Activated CD8-positive, alpha-beta T cell treated with anti-CD3 and anti-CD28 coated beads, Interleukin-2, amount 10 ng/mL, durations not matched to agents 7 days and 5 days (primary cell): ENCODE measurements around the gene LCN2. TPM values are rescaled to one million over a fixed set of nuclear protein-coding genes. Genes with fewer than 3 reads are reported as not detected.

Experiments
- ATAC-seq: fragments of 150-1000 bp; cut with Tn5 transposase; one replicate; pipeline ENCODE4 v1.10.0; 2021; ENCODE audit warnings: moderate library complexity
- CTCF ChIA-PET: fragments of 350-600 bp; sonication (Branson Sonifier 250); formaldehyde crosslinking; loops from one replicate; lab custom pipeline; 2021; ENCODE audit warnings: antibody characterized with exemption; lab: Charles Lee
- POLR2A ChIA-PET: fragments of 350-600 bp; sonication (Branson Sonifier 250); formaldehyde crosslinking; loops from one replicate; lab custom pipeline; 2021; ENCODE audit warnings: antibody characterized with exemption; lab: Charles Lee
- DNase-seq: peaks from one replicate; pipeline ENCODE4 v3.0.0-alpha.2; 2020
- H3K27ac Mint-ChIP-seq: one replicate; pipeline ENCODE4 v1.8.0; 2021; ENCODE audit warnings: mild to moderate bottlenecking, mixed read lengths
- H3K27me3 Mint-ChIP-seq: one replicate; pipeline ENCODE4 v1.8.0; 2021; ENCODE audit warnings: low read depth, mixed read lengths
- H3K36me3 Mint-ChIP-seq: one replicate; pipeline ENCODE4 v1.8.0; 2021; ENCODE audit warnings: low read depth, mixed read lengths
- H3K4me1 Mint-ChIP-seq: one replicate; pipeline ENCODE4 v1.8.0; 2021; ENCODE audit warnings: low read depth, mixed read lengths
- H3K4me3 Mint-ChIP-seq: one replicate; pipeline ENCODE4 v1.8.0; 2021; ENCODE audit warnings: mild to moderate bottlenecking, mixed read lengths
- H3K9me3 Mint-ChIP-seq: one replicate; pipeline ENCODE4 v1.8.0; 2022; ENCODE audit warnings: mixed read lengths; ENCODE audit not compliant: insufficient read depth
- total RNA-seq, 2 experiments: library from RNA; stranded (reverse); gene quantifications; one replicate each; pipeline ENCODE4 v1.2.3, GENCODE V29; 2021

The LCN2 gene
- total RNA-seq, 2 experiments from 2014 or later: not detected

DNA sequence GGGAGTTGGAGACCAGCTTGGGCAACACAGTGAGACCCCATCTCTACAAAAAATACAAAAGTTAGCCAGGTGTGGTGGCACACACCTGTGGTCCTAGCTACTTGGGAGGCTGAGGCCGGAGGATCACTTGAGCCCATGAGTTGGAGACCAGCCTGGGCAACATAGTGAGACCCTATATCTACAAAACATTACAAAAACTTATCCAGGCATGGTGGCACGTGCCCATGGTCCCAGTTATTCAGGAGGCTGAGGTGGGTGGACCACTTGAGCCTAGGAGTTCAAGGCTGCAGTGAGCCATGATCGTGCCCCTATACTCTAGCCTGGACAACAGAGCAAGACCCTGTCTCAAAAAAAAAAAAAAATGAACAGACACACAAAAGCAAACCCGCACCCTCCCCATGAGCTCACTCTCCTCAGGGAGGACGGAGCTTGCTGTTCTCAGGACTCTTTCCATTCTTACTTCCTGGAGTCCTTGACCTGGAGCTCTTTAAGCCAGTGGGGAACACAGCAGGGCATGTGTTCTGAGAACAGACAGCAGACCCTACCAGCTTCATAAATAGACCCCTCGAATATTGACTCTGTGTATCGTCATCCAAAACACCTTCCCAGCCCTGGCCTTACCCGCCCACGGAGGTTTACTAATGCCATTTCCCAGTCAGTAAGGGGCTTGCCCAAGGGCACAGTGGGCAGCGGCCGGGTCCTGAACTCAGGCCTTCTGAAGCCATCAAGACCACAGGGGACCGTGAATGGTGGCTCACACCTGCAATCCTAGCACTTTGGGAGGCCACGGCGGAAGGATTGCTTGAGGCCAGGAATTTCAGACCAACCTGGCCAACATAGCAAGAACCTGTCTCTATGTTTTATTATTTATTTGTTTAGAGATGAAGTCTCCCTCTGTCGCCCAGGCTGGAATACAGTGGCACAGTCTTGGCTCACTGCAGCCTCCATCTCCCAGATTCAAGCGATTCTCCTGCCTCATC lies 32.9 kb upstream of the LCN2 start:
- Mint-ChIP-seq H3K4me1 (peaks cover 10% of the 10 kb centered on the region), H3K4me3 (no peak overlapping the region), H3K9me3 (no peaks in the 10 kb centered on the region), H3K36me3 (peaks cover 8% of the 10 kb centered on the region), H3K27me3 (no peaks in the 10 kb centered on the region), H3K27ac (no peak overlapping the region)
- ChIA-PET POLR2A (interaction anchor here (1.6 kb wide), 1 partner anchor 23 kb away, joined by 3 read pairs; no protein-coding TSS in a partner anchor), CTCF (interaction anchor here (0.8 to 2.8 kb wide), 10 partner anchors 10 to 162 kb away, joined by 3 to 30 read pairs (median 4); no protein-coding TSS in a partner anchor)
- no peak for DNase-seq
- no peak for ATAC-seq

DNA sequence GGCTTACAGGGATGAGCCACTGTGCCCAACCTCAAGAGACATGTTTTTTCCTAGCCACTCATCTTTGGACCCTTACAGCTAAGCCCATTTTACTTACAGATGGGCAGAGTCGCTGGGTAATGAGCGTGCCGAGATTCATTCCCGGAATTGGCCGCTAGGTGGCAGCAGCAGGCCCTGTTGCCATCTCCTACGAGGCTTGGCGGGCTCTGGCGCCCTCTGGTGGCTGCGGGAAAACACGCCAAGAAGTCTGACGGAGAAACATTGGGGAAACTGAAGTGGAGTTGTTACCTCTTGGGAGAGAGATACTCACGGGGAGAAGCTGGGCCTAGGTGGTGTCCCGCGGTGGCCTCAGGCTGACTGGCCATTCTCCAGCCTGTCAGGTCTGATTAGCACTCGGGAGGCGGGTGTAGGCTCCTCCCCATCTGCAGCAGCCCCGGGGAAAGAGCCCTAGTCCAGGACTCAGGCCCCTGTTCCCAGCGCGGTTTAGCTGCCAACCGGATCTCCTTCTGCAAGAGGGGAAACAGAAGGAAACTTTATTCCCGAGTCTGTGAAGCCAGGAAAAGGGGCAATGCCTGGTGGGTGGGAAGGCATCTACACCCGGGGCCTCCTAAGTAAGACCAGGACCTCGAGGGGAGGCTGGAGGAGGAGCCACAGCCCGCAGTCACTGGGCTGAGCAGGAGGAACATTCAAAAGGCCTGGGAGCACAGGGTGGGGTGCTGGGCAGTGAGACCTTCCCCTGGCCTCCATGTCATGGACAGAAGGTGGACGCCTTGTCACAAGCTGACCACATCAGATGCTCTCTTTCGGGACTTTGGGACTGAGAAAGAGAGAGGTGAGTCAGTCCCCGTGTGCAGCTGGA lies 31.4 kb upstream of the LCN2 start:
- ChIA-PET CTCF (interaction anchor here (0.6 to 2.8 kb wide), 57 partner anchors 10 to 236 kb away, joined by 3 to 42 read pairs (median 4); partner anchors contain the start of genes DPM2, EEIG1, NAIF1 and PIP5KL1), POLR2A (interaction anchor here (0.7 kb wide), 1 partner anchor 148 kb away, joined by 3 read pairs; no protein-coding TSS in a partner anchor)
- ATAC-seq (peak; percentile 90), DNase-seq (peak; percentile 98)
- Mint-ChIP-seq H3K27ac (no peak overlapping the region), H3K36me3 (peaks cover 6% of the 10 kb centered on the region), H3K9me3 (no peaks in the 10 kb centered on the region), H3K4me3 (no peak overlapping the region), H3K4me1 (peaks cover 10% of the 10 kb centered on the region), H3K27me3 (no peaks in the 10 kb centered on the region)

DNA sequence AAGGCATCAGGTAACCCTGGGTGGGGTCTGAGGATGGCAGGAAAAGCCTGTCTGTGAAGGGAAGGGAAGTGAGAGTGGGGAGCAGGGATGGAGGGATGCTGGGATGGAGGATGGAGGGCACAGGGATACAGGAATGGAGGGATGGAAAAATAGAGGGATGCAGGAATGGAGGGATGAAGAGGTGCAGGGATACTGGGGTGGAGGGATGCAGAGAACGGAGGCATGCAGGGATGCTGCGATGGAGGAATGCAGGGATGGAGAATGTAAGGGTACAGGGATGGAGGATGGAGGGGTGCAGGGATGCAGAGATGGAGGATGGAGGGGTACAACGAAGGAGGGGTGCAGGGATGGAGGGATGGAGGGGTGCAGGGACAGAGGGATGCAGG lies 30.8 kb upstream of the LCN2 start:
- CTCF ChIA-PET: interaction anchor here (1.0 to 2.8 kb wide), 25 partner anchors 9 to 236 kb away, joined by 3 to 42 read pairs (median 6); partner anchors contain the start of genes NAIF1, PTGES2, SLC25A25 and ST6GALNAC4
- no peaks in the 10 kb centered on the region for H3K27me3 Mint-ChIP-seq
- H3K4me3 Mint-ChIP-seq: no peak overlapping the region
- no peaks in the 10 kb centered on the region for H3K9me3 Mint-ChIP-seq
- peaks cover 6% of the 10 kb centered on the region for H3K36me3 Mint-ChIP-seq
- peaks cover 10% of the 10 kb centered on the region for H3K4me1 Mint-ChIP-seq
- POLR2A ChIA-PET: interaction anchor here (0.7 kb wide), 1 partner anchor 148 kb away, joined by 3 read pairs; no protein-coding TSS in a partner anchor
- ATAC-seq (no peak), DNase-seq (no peak)
- peak overlapping the region; percentile 49 for H3K27ac Mint-ChIP-seq

DNA sequence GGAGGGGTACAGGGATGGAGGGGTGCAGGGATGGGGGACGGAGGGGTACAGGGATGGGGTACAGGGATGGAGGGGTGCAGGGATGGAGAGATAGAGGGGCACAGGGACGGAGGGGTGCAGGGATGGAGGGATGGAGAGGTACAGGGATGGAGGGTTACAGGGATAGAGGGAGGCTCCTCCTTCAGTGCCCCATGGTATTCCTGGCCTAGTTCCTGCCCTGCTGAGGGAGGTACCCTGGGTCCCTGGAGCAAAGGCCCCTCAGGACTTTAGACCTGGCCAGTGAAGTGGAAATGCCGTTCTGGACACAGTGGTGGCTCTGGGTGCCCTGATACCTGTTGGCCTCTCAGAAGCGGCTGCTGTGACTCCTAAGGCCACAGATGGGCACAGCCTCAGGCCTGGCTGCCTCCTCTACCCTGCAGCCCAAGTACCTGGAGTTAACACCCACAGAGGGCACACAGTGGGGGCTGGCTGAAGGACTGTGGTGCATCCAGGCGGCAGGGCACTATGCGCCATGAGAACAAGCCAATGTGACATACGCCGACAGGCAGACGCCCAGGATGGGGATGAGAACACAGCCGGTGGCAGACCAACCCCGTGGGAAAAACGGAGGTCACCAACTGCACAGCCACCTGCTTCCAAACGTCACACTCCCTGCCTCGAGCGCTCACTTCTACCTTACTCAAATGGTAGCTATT lies 30.1 kb upstream of the LCN2 start:
- no peaks in the 10 kb centered on the region for H3K9me3 Mint-ChIP-seq
- ChIA-PET CTCF (no interaction called here), POLR2A (no interaction called here)
- no peak overlapping the region for H3K27ac Mint-ChIP-seq
- peaks cover 8% of the 10 kb centered on the region for H3K36me3 Mint-ChIP-seq
- DNase-seq: no peak
- H3K4me1 Mint-ChIP-seq: peaks cover 10% of the 10 kb centered on the region
- no peak for ATAC-seq
- H3K27me3 Mint-ChIP-seq: no peaks in the 10 kb centered on the region
- no peak overlapping the region for H3K4me3 Mint-ChIP-seq

DNA sequence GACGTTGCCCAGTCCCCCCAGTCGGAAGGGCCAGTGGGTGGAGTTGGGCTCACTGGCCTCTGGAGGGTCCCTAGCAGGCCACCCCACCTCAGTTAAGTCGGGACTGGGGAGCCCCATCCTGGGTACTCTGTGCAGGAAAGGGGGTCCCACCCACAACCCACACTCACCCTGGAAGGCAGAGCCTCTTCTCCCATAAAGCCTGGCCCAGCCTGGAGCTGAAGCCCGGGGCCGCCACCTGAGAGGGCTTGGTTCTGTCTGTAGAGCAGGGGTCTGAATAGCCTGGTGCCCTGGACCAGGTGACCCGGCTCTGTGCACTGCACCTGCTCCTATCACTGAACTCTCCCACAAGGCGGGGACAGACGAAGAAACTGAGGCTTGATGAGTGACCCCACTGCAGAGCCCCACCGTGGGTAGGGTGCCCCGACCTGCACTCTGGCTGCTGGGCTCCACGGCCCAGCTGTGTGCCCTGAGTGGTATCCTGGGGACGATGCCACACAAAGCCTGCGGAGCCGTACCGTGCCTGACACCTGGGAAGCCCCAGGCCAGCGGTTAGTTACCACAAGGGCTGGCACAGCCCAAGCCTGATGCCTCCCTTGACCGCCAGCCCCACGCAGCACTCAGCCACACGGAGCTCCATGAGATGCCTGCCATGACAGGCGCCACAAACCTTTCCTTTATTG lies 29.1 kb upstream of the LCN2 start:
- CTCF ChIA-PET: interaction anchor here (1.0 kb wide), 1 partner anchor 8 kb away, joined by 3 read pairs; no protein-coding TSS in a partner anchor
- POLR2A ChIA-PET: no interaction called here

DNA sequence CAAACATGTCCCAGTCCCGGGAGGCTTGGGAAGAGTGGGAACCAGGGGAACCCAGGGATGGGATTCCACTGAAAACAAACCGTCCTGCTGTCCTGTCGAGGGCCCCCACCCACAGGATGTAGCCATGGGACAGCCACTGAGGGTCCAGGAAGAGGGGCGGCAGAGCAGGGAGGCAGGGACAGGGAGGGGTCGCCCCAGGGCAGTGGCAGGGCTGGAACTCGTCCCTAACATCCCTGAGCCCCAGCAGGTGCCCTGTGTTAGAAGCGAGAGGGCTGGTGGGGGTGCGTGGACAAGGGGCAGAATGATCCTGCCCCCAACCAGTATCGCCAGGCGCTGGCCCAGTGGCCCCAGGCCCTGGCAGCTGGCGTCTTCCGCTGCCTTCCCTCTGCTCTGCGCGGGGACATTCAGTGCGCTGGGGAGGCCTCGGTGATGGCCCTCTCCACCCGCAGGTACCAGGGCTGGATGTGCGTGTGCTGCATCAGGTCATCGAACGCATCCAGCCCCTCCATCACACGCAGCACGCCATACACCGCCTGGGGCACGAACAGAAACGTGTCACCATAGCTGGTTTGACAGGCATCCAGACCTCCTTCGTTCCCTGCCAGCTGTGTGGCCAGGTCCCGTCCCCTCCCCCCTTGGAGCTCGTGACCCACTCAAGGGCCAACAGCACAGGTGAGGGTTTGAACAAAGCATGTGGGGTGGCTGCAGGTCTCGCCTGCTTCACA lies 28.4 kb upstream of the LCN2 start:
- no peak overlapping the region for H3K4me3 Mint-ChIP-seq
- peaks cover 8% of the 10 kb centered on the region for H3K36me3 Mint-ChIP-seq
- DNase-seq: no peak
- no peaks in the 10 kb centered on the region for H3K9me3 Mint-ChIP-seq
- ChIA-PET CTCF (interaction anchor here (1.0 kb wide), 1 partner anchor 8 kb away, joined by 3 read pairs; no protein-coding TSS in a partner anchor), POLR2A (no interaction called here)
- no peak overlapping the region for H3K27ac Mint-ChIP-seq
- no peaks in the 10 kb centered on the region for H3K27me3 Mint-ChIP-seq
- ATAC-seq: no peak
- peaks cover 22% of the 10 kb centered on the region for H3K4me1 Mint-ChIP-seq

More for the DNA sequence above, 29.1 kb upstream of the LCN2 start:
- Mint-ChIP-seq H3K27ac (no peak overlapping the region), H3K4me1 (peaks cover 15% of the 10 kb centered on the region), H3K27me3 (no peaks in the 10 kb centered on the region), H3K4me3 (no peak overlapping the region), H3K36me3 (peaks cover 8% of the 10 kb centered on the region), H3K9me3 (no peaks in the 10 kb centered on the region)
- DNase-seq (no peak), ATAC-seq (no peak)

DNA sequence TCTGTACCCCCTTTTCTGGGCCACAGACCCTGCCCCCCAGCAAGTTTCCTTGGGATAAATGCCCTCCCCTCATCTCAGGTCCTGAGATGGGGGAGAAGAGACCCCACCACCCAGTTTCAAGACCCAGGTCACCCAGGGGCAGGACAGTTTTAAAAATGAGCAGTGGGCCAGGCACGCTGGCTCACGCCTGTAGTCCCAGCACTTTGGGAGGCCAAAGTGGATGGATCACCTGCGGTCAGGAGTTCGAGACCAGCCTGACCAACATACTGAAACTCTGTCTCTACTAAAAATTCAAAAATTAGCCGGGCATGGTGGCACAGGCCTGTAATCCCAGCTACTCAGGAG lies 27.8 kb upstream of the LCN2 start:
- Mint-ChIP-seq H3K27ac (no peak overlapping the region), H3K27me3 (no peaks in the 10 kb centered on the region), H3K4me3 (no peak overlapping the region), H3K36me3 (peaks cover 10% of the 10 kb centered on the region), H3K9me3 (no peaks in the 10 kb centered on the region), H3K4me1 (peaks cover 28% of the 10 kb centered on the region)
- ATAC-seq (no peak), DNase-seq (no peak)
- ChIA-PET POLR2A (no interaction called here), CTCF (no interaction called here)

DNA sequence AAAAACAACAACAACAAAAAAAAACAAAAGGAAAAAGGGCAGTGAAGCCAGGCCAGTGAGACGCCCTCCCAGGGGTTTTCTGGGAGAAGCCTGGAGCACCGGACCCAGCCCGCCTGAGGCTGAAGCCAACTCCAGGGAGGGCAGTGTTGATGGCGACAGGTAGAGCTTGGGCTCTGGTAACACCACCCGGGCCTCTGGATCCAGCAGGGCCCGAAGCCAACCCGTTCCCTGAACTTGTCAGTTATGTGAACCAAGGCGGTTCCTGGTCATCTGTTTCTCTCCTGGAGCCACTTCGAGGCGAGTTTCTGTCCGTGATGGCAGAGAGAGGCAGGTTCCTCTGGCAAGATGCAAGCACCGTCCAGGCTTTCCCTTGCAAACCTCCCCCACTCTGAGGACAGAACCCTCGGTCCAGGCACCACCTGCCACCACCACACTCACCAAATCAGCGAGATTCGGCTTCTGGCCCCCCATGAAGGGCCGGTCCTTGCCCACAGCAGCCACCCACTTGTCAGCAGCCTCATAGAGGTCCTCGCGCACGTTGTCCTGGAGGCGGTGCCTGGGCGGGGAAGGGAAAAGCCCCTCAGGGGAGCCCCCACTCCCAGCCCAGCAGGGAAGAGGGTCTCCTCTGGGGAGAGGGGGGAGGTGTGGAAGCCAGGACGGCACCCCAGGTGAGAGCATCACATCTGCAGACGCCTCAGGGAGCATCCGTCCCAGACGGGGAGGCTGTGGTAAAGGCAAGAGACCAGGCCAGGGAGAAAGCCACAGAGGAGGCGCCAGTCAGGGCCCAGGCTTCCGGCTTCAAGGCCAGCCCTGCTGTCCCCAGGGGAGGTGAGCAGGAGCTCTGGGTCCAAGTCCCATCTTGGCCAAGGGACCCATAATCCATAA lies 27.1 kb upstream of the LCN2 start:
- no peak overlapping the region for H3K27ac Mint-ChIP-seq
- H3K27me3 Mint-ChIP-seq: no peaks in the 10 kb centered on the region
- ATAC-seq (no peak), DNase-seq (no peak)
- POLR2A ChIA-PET: no interaction called here
- H3K9me3 Mint-ChIP-seq: no peaks in the 10 kb centered on the region
- H3K4me1 Mint-ChIP-seq: peaks cover 28% of the 10 kb centered on the region
- H3K36me3 Mint-ChIP-seq: peaks cover 10% of the 10 kb centered on the region
- no peak overlapping the region for H3K4me3 Mint-ChIP-seq
- CTCF ChIA-PET: no interaction called here

DNA sequence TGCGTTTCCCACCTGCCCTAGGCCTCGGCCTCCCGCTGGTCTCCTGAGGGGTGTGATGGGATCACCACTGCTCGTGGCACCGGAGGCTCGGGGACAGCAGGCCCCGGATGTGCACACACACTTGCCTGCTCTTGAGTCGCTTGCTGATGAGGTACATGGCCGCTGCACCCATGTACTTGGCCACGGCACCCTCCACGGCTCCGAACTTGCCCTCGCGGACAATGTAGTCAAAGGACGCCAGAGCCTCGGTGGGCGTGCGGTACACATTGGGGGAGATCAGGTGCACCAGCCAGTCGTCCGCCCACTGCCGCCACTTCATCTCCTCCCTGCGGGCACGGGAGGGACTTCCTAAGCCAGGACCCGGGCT lies 26.5 kb upstream of the LCN2 start:
- POLR2A ChIA-PET: no interaction called here

More for the DNA sequence above, 26.5 kb upstream of the LCN2 start:
- no peaks in the 10 kb centered on the region for H3K27me3 Mint-ChIP-seq
- DNase-seq (no peak), ATAC-seq (no peak)
- H3K9me3 Mint-ChIP-seq: no peaks in the 10 kb centered on the region
- no peak overlapping the region for H3K27ac Mint-ChIP-seq
- H3K36me3 Mint-ChIP-seq: peaks cover 10% of the 10 kb centered on the region
- CTCF ChIA-PET: no interaction called here
- H3K4me3 Mint-ChIP-seq: no peak overlapping the region
- H3K4me1 Mint-ChIP-seq: peaks cover 24% of the 10 kb centered on the region
